NB4 (cell line): Measurements from ENCODE around the gene C2orf68.

ENCODE experiments used
- CTCF ChIP-seq: IDR thresholded peaks from one replicate; pipeline ENCODE4 v1.5.1; 2012; ENCODE audit warnings: low read depth, low read length
- MYC ChIP-seq: IDR thresholded peaks from 2 replicates; pipeline ENCODE4 v1.6.1; 2011; ENCODE audit warnings: low read depth, low read length
- POLR2A ChIP-seq: IDR thresholded peaks from 2 replicates; pipeline ENCODE4 v1.6.1; 2011; ENCODE audit warnings: mild to moderate bottlenecking; ENCODE audit not compliant: insufficient read length; ENCODE audit errors: extremely low read depth

- TF ChIP-seq CTCF = no peak
- TF ChIP-seq POLR2A = no peak
- TF ChIP-seq MYC = no peak
Measured at GRCh38 chr2:85635636-85636035, 23.8 kb upstream of the C2orf68 start.
